ENCODE measurements around the gene ATP1B1. TPM values are rescaled to one million over a fixed set of nuclear protein-coding genes. Genes with fewer than 3 reads are reported as not detected.

The ATP1B1 gene
- total RNA-seq, 4 donors from 2014 or later = 87.0 to 222 (median 153) TPM

GRCh38 chr1:169143984-169144383 lies 37.5 kb downstream of the ATP1B1 start:
- Histone ChIP-seq H3K27ac (no peak overlapping the region), H3K4me3 (no peak overlapping the region), H3K36me3 (no peaks in the 10 kb centered on the region), H3K9me3 (no peaks in the 10 kb centered on the region), H3K27me3 (no peaks in the 10 kb centered on the region), H3K4me1 (no peaks in the 10 kb centered on the region)
- no peak for DNase-seq
- intact Hi-C loops (cut with DNase I) = no loop called here
- no peak for TF ChIP-seq POLR2A (IDR thresholded peaks at IDR 0.05)
- no peak for TF ChIP-seq CTCF (IDR thresholded peaks at IDR 0.05)

GRCh38 chr1:169144941-169145626 lies 38.6 kb downstream of the ATP1B1 start:
- no peak for DNase-seq
- Histone ChIP-seq H3K36me3 (no peaks in the 10 kb centered on the region), H3K27ac (no peak overlapping the region), H3K4me3 (no peak overlapping the region), H3K4me1 (no peaks in the 10 kb centered on the region), H3K9me3 (no peaks in the 10 kb centered on the region), H3K27me3 (no peaks in the 10 kb centered on the region)
- WGBS, 2 donors = 86 to 93% methylated on average over 7 of the region's 7 CpGs
- TF ChIP-seq POLR2A (IDR thresholded peaks at IDR 0.05) = no peak
- no peak for TF ChIP-seq CTCF (IDR thresholded peaks at IDR 0.05)
- intact Hi-C loops (cut with DNase I) = no loop called here

- Histone ChIP-seq H3K36me3 (no peaks in the 10 kb centered on the region), H3K4me3 (no peak overlapping the region), H3K27ac (no peak overlapping the region), H3K27me3 (no peaks in the 10 kb centered on the region), H3K4me1 (no peaks in the 10 kb centered on the region), H3K9me3 (no peaks in the 10 kb centered on the region)
- WGBS, 2 donors = 100% methylated on average over 1 of the region's 1 CpG
- intact Hi-C loops (cut with DNase I) = no loop called here
- no peak for DNase-seq
- no peak for TF ChIP-seq POLR2A (IDR thresholded peaks at IDR 0.05)
- TF ChIP-seq CTCF (IDR thresholded peaks at IDR 0.05) = no peak
Observed at GRCh38 chr1:169146576-169147214, 40.2 kb downstream of the ATP1B1 start.

GRCh38 chr1:169148472-169149252 lies 42.2 kb downstream of the ATP1B1 start:
- Histone ChIP-seq H3K9me3 (no peaks in the 10 kb centered on the region), H3K4me3 (no peak overlapping the region), H3K36me3 (no peaks in the 10 kb centered on the region), H3K27me3 (no peaks in the 10 kb centered on the region), H3K27ac (no peak overlapping the region), H3K4me1 (no peaks in the 10 kb centered on the region)
- WGBS, 2 donors = 72 to 79% methylated on average over 5 of the region's 5 CpGs
- no peak for TF ChIP-seq CTCF (IDR thresholded peaks at IDR 0.05)
- TF ChIP-seq POLR2A (IDR thresholded peaks at IDR 0.05) = no peak
- intact Hi-C loops (cut with DNase I) = no loop called here
- no peak for DNase-seq
